OCI-M1 (cell line): ENCODE results near the gene CNN3.
"Not testable (repeated sequence)": the region's sequence is repeated elsewhere in the genome, so short reads cannot be mapped to it uniquely, and the experiment has no call there.

ENCODE experiments used
- DNase-seq: peaks from one replicate; lab custom pipeline; 2025; lab: John Stamatoyannopoulos, UW

Gene CNN3

GRCh38 chr1:94949681-94950661, 23.1 kb upstream of the CNN3 start:
- no peak for DNase-seq

GRCh38 chr1:94947437-94947836, 20.5 kb upstream of the CNN3 start:
- DNase-seq: no peak

- peak; percentile 23 for DNase-seq
Measured at GRCh38 chr1:94946886-94947285, 20.0 kb upstream of the CNN3 start.

- no peak for DNase-seq
Measured at GRCh38 chr1:94942171-94943128, 15.5 kb upstream of the CNN3 start.

GRCh38 chr1:94941480-94941879, 14.6 kb upstream of the CNN3 start:
- DNase-seq: not testable (repeated sequence)

GRCh38 chr1:94940738-94941137, 13.8 kb upstream of the CNN3 start:
- no peak for DNase-seq

GRCh38 chr1:94937820-94938219, 10.9 kb upstream of the CNN3 start:
- DNase-seq: no peak

GRCh38 chr1:94936861-94937620, 10.1 kb upstream of the CNN3 start:
- DNase-seq: no peak

GRCh38 chr1:94935476-94935875, 8.6 kb upstream of the CNN3 start:
- DNase-seq: no peak

- no peak for DNase-seq
Measured at GRCh38 chr1:94935034-94935433, 8.1 kb upstream of the CNN3 start.

GRCh38 chr1:94934551-94934950, 7.6 kb upstream of the CNN3 start:
- no peak for DNase-seq

- DNase-seq: no peak
Measured at GRCh38 chr1:94931254-94931841, 4.4 kb upstream of the CNN3 start.

GRCh38 chr1:94929351-94930217, 2.7 kb upstream of the CNN3 start:
- no peak for DNase-seq

GRCh38 chr1:94928293-94928939, 1.5 kb upstream of the CNN3 start:
- DNase-seq: no peak

- DNase-seq: no peak
Measured at GRCh38 chr1:94927405-94928175, 680 bp upstream of the CNN3 start.

- no peak for DNase-seq
Measured at GRCh38 chr1:94926126-94926914, 590 bp downstream of the CNN3 start.

GRCh38 chr1:94925561-94926125, 1.3 kb downstream of the CNN3 start:
- no peak for DNase-seq

- DNase-seq: no peak
Measured at GRCh38 chr1:94925004-94925403, 1.9 kb downstream of the CNN3 start.
